AG09309 (cell line): ENCODE data around the gene DNM3.

ENCODE experiments used
- DNase-seq: peaks from one replicate; pipeline ENCODE4 v3.0.0-alpha.2; 2010; ENCODE audit warnings: low read depth
- H3K4me3 ChIP-seq: 2 replicates; pipeline ENCODE4 v1.5.1; 2011; ENCODE audit warnings: mild to moderate bottlenecking, low read depth, low read length, moderate library complexity; ENCODE audit not compliant: control insufficient read depth
- TF ChIP-seq, protein P1 (sequence below): IDR thresholded peaks from 2 replicates; pipeline ENCODE4 v1.5.1; 2011; ENCODE audit warnings: mild to moderate bottlenecking, low read depth, low read length, inconsistent platforms; ENCODE audit not compliant: insufficient read depth, control insufficient read depth; ENCODE audit errors: missing control alignments

The DNM3 gene

DNA sequence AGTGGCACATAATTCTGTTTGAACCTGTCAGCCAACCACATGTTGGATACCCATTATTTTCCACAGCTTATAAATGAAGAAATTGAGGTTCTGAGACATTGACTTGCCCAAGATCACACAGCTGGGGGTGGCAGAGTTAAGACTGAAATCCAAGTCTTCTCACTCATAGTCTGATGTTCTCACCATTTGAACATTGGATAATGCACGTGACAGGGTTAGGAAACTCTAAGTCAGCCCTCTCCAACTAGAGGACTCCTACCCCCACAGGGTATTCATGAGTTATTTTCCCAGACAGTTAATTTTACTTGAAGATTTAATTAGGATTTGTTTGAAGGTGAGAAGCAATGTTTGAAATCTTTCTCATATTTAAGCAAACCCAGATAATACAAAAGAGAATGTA is 541.1 kb downstream of the DNM3 start:
- TF ChIP-seq, protein P1, sequence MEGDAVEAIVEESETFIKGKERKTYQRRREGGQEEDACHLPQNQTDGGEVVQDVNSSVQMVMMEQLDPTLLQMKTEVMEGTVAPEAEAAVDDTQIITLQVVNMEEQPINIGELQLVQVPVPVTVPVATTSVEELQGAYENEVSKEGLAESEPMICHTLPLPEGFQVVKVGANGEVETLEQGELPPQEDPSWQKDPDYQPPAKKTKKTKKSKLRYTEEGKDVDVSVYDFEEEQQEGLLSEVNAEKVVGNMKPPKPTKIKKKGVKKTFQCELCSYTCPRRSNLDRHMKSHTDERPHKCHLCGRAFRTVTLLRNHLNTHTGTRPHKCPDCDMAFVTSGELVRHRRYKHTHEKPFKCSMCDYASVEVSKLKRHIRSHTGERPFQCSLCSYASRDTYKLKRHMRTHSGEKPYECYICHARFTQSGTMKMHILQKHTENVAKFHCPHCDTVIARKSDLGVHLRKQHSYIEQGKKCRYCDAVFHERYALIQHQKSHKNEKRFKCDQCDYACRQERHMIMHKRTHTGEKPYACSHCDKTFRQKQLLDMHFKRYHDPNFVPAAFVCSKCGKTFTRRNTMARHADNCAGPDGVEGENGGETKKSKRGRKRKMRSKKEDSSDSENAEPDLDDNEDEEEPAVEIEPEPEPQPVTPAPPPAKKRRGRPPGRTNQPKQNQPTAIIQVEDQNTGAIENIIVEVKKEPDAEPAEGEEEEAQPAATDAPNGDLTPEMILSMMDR: no peak
- no peak overlapping the region for H3K4me3 ChIP-seq
- DNase-seq: no peak

DNA sequence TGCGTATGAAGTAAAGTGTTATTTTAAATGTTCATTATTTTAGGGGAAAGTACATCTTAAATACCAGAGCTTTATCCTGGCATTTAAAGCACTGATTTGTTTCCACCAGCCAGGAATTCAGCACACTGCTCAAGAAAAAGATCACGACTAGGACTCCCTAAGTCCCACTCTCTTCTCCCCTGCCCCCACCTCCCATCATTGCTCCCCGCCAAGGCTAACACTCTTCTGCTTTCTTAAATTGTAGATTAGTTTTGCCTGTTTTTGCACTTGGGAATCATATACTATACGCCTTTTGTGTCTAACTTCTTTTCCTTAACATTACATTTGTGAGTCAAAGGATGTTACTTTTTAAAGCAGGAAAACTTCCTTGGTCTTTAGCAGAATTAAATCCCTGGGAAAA is 541.7 kb downstream of the DNM3 start:
- no peak overlapping the region for H3K4me3 ChIP-seq
- TF ChIP-seq, protein P1: no peak
- DNase-seq: no peak

DNA sequence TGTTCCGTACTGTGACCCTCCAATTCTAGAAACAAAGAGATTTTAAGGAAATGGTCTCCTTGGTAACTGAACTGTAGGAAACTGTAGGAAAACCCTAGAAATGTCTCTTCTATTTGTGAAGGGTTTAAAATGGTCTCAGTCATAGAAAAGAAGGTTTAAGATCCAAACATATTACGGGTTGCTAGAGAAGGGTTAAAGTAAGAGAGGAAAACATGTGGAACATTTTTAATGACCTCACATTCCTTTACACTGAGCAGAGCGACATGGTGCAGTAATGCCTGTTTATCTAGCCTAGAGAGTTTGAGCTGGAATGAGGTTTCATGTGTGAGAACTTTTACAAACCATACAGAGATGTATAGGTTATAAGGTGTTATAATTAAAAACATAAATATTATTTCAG is 542.2 kb downstream of the DNM3 start:
- no peak for DNase-seq
- TF ChIP-seq, protein P1: no peak
- no peak overlapping the region for H3K4me3 ChIP-seq

DNA sequence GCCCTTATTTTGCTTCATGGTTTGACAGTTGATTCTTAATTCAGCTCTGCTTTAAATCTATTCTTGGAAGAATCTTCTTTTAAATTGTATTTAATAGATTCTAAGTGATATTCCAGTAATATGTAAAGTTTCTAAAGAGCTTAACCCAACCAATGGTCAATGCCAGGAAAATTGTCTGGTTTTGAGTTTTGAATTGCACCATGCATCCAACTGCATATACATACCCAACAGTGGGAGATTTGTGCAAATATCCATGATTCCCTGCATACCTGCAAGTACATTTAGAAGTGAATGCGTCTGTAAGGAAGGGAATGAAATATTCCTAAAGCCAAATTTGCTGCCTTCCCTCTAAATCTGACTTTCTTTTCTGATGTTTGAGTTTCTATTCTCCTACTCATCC is 543.4 kb downstream of the DNM3 start:
- no peak for DNase-seq
- TF ChIP-seq, protein P1: no peak
- no peak overlapping the region for H3K4me3 ChIP-seq

- H3K4me3 ChIP-seq: no peak overlapping the region
- no peak for DNase-seq
- TF ChIP-seq, protein P1: no peak
Observed at GRCh38 chr1:172386046-172386445, 544.7 kb downstream of the DNM3 start.

- TF ChIP-seq, protein P1: no peak
- DNase-seq: no peak
- no peak overlapping the region for H3K4me3 ChIP-seq
Observed at GRCh38 chr1:172388490-172388889, 547.2 kb downstream of the DNM3 start.

DNA sequence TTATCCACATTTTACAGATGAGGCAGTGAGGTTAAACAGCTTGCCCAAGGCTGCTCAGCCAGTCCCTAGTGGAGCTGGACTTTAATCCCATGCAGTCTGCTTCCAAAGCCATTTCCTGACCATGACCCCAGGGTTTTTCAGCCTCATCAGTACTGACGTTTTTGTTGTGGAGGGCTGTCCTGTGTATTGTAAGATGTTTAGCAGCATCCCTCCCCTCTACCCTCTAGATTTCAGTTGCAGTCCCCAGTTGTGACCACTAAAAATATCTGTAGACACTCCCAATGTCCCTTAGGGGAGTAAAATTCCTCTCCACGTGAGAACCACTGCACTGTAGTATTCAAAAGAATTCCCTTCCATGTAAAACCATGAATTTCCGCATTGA is 549.0 kb downstream of the DNM3 start:
- TF ChIP-seq, protein P1: no peak

More for the DNA sequence above, 549.0 kb downstream of the DNM3 start:
- DNase-seq: no peak
- no peak overlapping the region for H3K4me3 ChIP-seq
